Nephron (organoid): Measurements from ENCODE around the gene FKBP15.
A peak's percentile ranks its signal among the peaks of the same experiment; 100 is the strongest.

Experiments
- H3K27ac Mint-ChIP-seq, 3 experiments: 2 replicates each; pipeline ENCODE4 v1.8.0; 2020; ENCODE audit warnings: mixed read lengths in 3 of 3, mild to moderate bottlenecking in 2 of 3, moderate library complexity in 1 of 3
- H3K27me3 Mint-ChIP-seq: 2 replicates; pipeline ENCODE4 v1.8.0; 2021; ENCODE audit warnings: low read depth, mild to moderate bottlenecking, moderate library complexity, mixed read lengths
- H3K36me3 Mint-ChIP-seq: 2 replicates; pipeline ENCODE4 v1.8.0; 2020; ENCODE audit warnings: low read depth, mixed read lengths
- H3K4me1 Mint-ChIP-seq: 2 replicates; pipeline ENCODE4 v1.8.0; 2020; ENCODE audit warnings: mixed read lengths
- H3K4me3 Mint-ChIP-seq, 3 experiments: 2 replicates each; pipeline ENCODE4 v1.8.0; 2020; ENCODE audit warnings: mild to moderate bottlenecking in 3 of 3, mixed read lengths in 3 of 3, moderate library complexity in 2 of 3
- H3K9me3 Mint-ChIP-seq: 2 replicates; pipeline ENCODE4 v1.8.0; 2020; ENCODE audit warnings: mixed read lengths
- CTCF ChIP-seq, 3 experiments: fragments of 200-600 bp; sonication (generic); IDR thresholded peaks; one replicate each; pipeline ENCODE4 v1.5.0; 2021; ENCODE audit warnings: antibody characterized with exemption in 3 of 3; ENCODE audit not compliant: unreplicated experiment in 3 of 3

The FKBP15 gene

GRCh38 chr9:113221003-113221799 is at the start of gene FKBP15, which contains the start of gene SLC31A1:
Gene FKBP15 (minus strand): TSS chr9:113221277. CDS start chr9:113221243, 34 bp downstream.
Gene SLC31A1 (plus strand): TSS chr9:113221544. CDS start chr9:113256149, 34,605 bp downstream.
- H3K27ac Mint-ChIP-seq, result peak within 1 kb of the TSS; percentile 87 to 97 (median 95)
- peak within 1 kb of the TSS; percentile 94 to 99 (median 99) for H3K4me3 Mint-ChIP-seq
- H3K9me3 Mint-ChIP-seq, result no peaks in the 10 kb centered on the region
- H3K4me1 Mint-ChIP-seq, result peaks cover 26% of the 10 kb centered on the region
- H3K36me3 Mint-ChIP-seq, result peaks cover 4% of the 10 kb centered on the region
- TF ChIP-seq CTCF (IDR thresholded peaks at IDR 0.05; ENCODE audit: unreplicated experiment in 3 of 3), result no peak
- H3K27me3 Mint-ChIP-seq, result no peaks in the 10 kb centered on the region

- Mint-ChIP-seq H3K27ac (no peak overlapping the region), H3K4me1 (peaks cover 5% of the 10 kb centered on the region)
Measured at GRCh38 chr9:113269871-113270270, 48.8 kb upstream of the FKBP15 start.

GRCh38 chr9:113269355-113269754 is 48.3 kb upstream of the FKBP15 start:
- Mint-ChIP-seq H3K9me3 (no peaks in the 10 kb centered on the region), H3K27ac (no peak overlapping the region), H3K4me1 (peaks cover 4% of the 10 kb centered on the region), H3K27me3 (no peaks in the 10 kb centered on the region), H3K4me3 (no peak overlapping the region), H3K36me3 (peaks cover 46% of the 10 kb centered on the region)
- TF ChIP-seq CTCF (IDR thresholded peaks at IDR 0.05; ENCODE audit: unreplicated experiment in 3 of 3), result no peak

More at GRCh38 chr9:113269871-113270270, 48.8 kb upstream of the FKBP15 start:
- Mint-ChIP-seq H3K36me3 (peaks cover 44% of the 10 kb centered on the region), H3K9me3 (no peaks in the 10 kb centered on the region), H3K4me3 (peak overlapping the region in 1 of 3 experiments; percentile 1), H3K27me3 (no peaks in the 10 kb centered on the region)
- no peak for TF ChIP-seq CTCF (IDR thresholded peaks at IDR 0.05; ENCODE audit: unreplicated experiment in 3 of 3)

- Mint-ChIP-seq H3K27ac (no peak overlapping the region), H3K9me3 (no peaks in the 10 kb centered on the region), H3K4me3 (no peak overlapping the region), H3K36me3 (peaks cover 47% of the 10 kb centered on the region), H3K27me3 (no peaks in the 10 kb centered on the region), H3K4me1 (no peaks in the 10 kb centered on the region)
- TF ChIP-seq CTCF (IDR thresholded peaks at IDR 0.05; ENCODE audit: unreplicated experiment in 3 of 3), result no peak
Measured at GRCh38 chr9:113267911-113268566, 47.0 kb upstream of the FKBP15 start.

GRCh38 chr9:113266174-113266573 is 45.1 kb upstream of the FKBP15 start:
- H3K27me3 Mint-ChIP-seq, result no peaks in the 10 kb centered on the region
- no peak for TF ChIP-seq CTCF (IDR thresholded peaks at IDR 0.05; ENCODE audit: unreplicated experiment in 3 of 3)
- H3K4me3 Mint-ChIP-seq, result no peak overlapping the region
- H3K27ac Mint-ChIP-seq, result no peak overlapping the region
- peaks cover 52% of the 10 kb centered on the region for H3K36me3 Mint-ChIP-seq
- H3K9me3 Mint-ChIP-seq, result no peaks in the 10 kb centered on the region
- no peaks in the 10 kb centered on the region for H3K4me1 Mint-ChIP-seq
